A549 (cell line): Measurements from ENCODE around the gene DFFB.

Source experiments
- BHLHE40 ChIP-seq: IDR thresholded peaks from 2 replicates; pipeline ENCODE4 v1.6.1; 2012; ENCODE audit warnings: low read depth, low read length, inconsistent platforms
- EP300 ChIP-seq, 2 experiments: fragments of >200 bp; sonication (Bioruptor Twin); formaldehyde crosslinking; IDR thresholded peaks; 2 replicates in 1 of 2; 3 replicates in 1 of 2; pipeline ENCODE4 v1.6.1; 2016 to 2017
- KDM1A ChIP-seq: fragments of 200-600 bp; sonication (generic); IDR thresholded peaks from 2 replicates; pipeline ENCODE4 v1.6.1; 2016; ENCODE audit warnings: low read depth, mild to moderate bottlenecking
- MAFK ChIP-seq: fragments of 450-650 bp; IDR thresholded peaks from 2 replicates; pipeline ENCODE4 v1.6.1; 2014; ENCODE audit not compliant: partially characterized antibody
- NPAS2 ChIP-seq: fragments of 250-450 bp; sonication (Bioruptor Pico); IDR thresholded peaks from 2 replicates; pipeline ENCODE4 v1.8.0; 2022; ENCODE audit warnings: mild to moderate bottlenecking, moderate library complexity, borderline replicate concordance
- POLR2A ChIP-seq: IDR thresholded peaks from 2 replicates; pipeline ENCODE4 v1.6.1; 2012; ENCODE audit warnings: mild to moderate bottlenecking, low read length
- RARB ChIP-seq: fragments of 250-450 bp; sonication (Bioruptor Pico); IDR thresholded peaks from 2 replicates; pipeline ENCODE4 v1.8.0; 2021; ENCODE audit warnings: mild to moderate bottlenecking, moderate library complexity
- RCOR1 ChIP-seq: fragments of 150-350 bp; IDR thresholded peaks from 2 replicates; pipeline ENCODE4 v1.6.1; 2014; ENCODE audit warnings: antibody characterized with exemption, low read length, low read depth
- REST ChIP-seq: fragments of 200-600 bp; sonication (generic); IDR thresholded peaks from 2 replicates; pipeline ENCODE4 v1.6.1; 2016; ENCODE audit warnings: antibody characterized with exemption, mild to moderate bottlenecking, moderate library complexity
- TF ChIP-seq, protein P1 (sequence below): fragments of >200 bp; sonication (Bioruptor Twin); formaldehyde crosslinking; IDR thresholded peaks from 3 replicates; pipeline ENCODE4 v1.5.1; 2016
- TF ChIP-seq, protein P2 (sequence below): fragments of 450-650 bp; IDR thresholded peaks from 2 replicates; pipeline ENCODE4 v1.6.1; 2014; ENCODE audit warnings: antibody characterized with exemption

- TF ChIP-seq, protein P1, sequence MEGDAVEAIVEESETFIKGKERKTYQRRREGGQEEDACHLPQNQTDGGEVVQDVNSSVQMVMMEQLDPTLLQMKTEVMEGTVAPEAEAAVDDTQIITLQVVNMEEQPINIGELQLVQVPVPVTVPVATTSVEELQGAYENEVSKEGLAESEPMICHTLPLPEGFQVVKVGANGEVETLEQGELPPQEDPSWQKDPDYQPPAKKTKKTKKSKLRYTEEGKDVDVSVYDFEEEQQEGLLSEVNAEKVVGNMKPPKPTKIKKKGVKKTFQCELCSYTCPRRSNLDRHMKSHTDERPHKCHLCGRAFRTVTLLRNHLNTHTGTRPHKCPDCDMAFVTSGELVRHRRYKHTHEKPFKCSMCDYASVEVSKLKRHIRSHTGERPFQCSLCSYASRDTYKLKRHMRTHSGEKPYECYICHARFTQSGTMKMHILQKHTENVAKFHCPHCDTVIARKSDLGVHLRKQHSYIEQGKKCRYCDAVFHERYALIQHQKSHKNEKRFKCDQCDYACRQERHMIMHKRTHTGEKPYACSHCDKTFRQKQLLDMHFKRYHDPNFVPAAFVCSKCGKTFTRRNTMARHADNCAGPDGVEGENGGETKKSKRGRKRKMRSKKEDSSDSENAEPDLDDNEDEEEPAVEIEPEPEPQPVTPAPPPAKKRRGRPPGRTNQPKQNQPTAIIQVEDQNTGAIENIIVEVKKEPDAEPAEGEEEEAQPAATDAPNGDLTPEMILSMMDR, result no peak
- no peak for TF ChIP-seq EP300 (IDR thresholded peaks at IDR 0.05)
- TF ChIP-seq NPAS2 (CRISPR knock-in tag), result no peak
- no peak for TF ChIP-seq RCOR1
- TF ChIP-seq BHLHE40, result no peak
- TF ChIP-seq REST, result no peak
- TF ChIP-seq, protein P2, sequence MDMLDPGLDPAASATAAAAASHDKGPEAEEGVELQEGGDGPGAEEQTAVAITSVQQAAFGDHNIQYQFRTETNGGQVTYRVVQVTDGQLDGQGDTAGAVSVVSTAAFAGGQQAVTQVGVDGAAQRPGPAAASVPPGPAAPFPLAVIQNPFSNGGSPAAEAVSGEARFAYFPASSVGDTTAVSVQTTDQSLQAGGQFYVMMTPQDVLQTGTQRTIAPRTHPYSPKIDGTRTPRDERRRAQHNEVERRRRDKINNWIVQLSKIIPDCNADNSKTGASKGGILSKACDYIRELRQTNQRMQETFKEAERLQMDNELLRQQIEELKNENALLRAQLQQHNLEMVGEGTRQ, result no peak
- no peak for TF ChIP-seq MAFK
- no peak for TF ChIP-seq RARB (CRISPR knock-in tag)
- no peak for TF ChIP-seq KDM1A
- no peak for TF ChIP-seq POLR2A
Observed at GRCh38 chr1:3890389-3891328, 33.4 kb downstream of the DFFB start.
